Activated CD4-positive, alpha-beta T cell treated with anti-CD3 and anti-CD28 coated beads for 36 hours (primary cell): Measurements from ENCODE around the gene FGFR3. TPM values are rescaled to one million over a fixed set of nuclear protein-coding genes. Genes with fewer than 3 reads are reported as not detected.
"Not testable (repeated sequence)": the region's sequence is repeated elsewhere in the genome, so short reads cannot be mapped to it uniquely, and the experiment has no call there.

Experiments
- ATAC-seq: fragments of 200-7000 bp; cut with Tn5 transposase; one replicate; pipeline ENCODE4 v1.10.0; 2021; ENCODE audit warnings: mild to moderate bottlenecking, moderate library complexity
- CTCF ChIA-PET: fragments of 350-600 bp; sonication (Branson Sonifier 250); formaldehyde crosslinking; loops from one replicate; lab custom pipeline; 2021; ENCODE audit warnings: antibody characterized with exemption; lab: Charles Lee
- POLR2A ChIA-PET: fragments of 350-600 bp; sonication (Branson Sonifier 250); formaldehyde crosslinking; loops from one replicate; lab custom pipeline; 2021; ENCODE audit warnings: antibody characterized with exemption, inconsistent platforms; lab: Charles Lee
- DNase-seq: peaks from one replicate; pipeline ENCODE4 v3.0.0-alpha.2; 2020
- H3K27ac Mint-ChIP-seq: one replicate; pipeline ENCODE4 v1.8.0; 2021; ENCODE audit warnings: mixed read lengths
- H3K27me3 Mint-ChIP-seq: one replicate; pipeline ENCODE4 v1.8.0; 2021; ENCODE audit warnings: mixed read lengths
- H3K36me3 Mint-ChIP-seq: one replicate; pipeline ENCODE4 v1.8.0; 2021; ENCODE audit warnings: low read depth, mixed read lengths
- H3K4me1 Mint-ChIP-seq: one replicate; pipeline ENCODE4 v1.8.0; 2021; ENCODE audit warnings: mixed read lengths
- H3K4me3 Mint-ChIP-seq: one replicate; pipeline ENCODE4 v1.8.0; 2021; ENCODE audit warnings: mild to moderate bottlenecking, moderate library complexity, mixed read lengths
- H3K9me3 Mint-ChIP-seq: one replicate; pipeline ENCODE4 v1.8.0; 2021; ENCODE audit warnings: low read depth, mixed read lengths
- intact Hi-C, 2 experiments: fragments of 100-400 bp; cut with DNase I in 1 of 2; cut with micrococcal nuclease in 1 of 2; formaldehyde crosslinking; loops; one replicate each; pipeline versions ENCODE4 v1.14.2 to v1.15.1; 2022 to 2024; cut with DNase I, micrococcal nuclease
- total RNA-seq, 2 experiments: library from RNA; stranded (reverse); gene quantifications; one replicate each; pipeline ENCODE4 v1.2.3, GENCODE V29; 2021

FGFR3 gene
- total RNA-seq, 2 experiments from 2014 or later: 0.11 TPM; not detected in 1

- CTCF ChIA-PET: no interaction called here
- H3K4me1 Mint-ChIP-seq: no peaks in the 10 kb centered on the region
- H3K27me3 Mint-ChIP-seq: no peaks in the 10 kb centered on the region
- POLR2A ChIA-PET: no interaction called here
- H3K27ac Mint-ChIP-seq: no peak overlapping the region
- peaks cover 40% of the 10 kb centered on the region for H3K36me3 Mint-ChIP-seq
- DNase-seq (no peak), ATAC-seq (no peak)
- H3K4me3 Mint-ChIP-seq: no peak overlapping the region
- intact Hi-C loops: no loop called here
- H3K9me3 Mint-ChIP-seq: no peaks in the 10 kb centered on the region
These were observed 33.6 kb downstream of the FGFR3 start for GRCh38 chr4:1826531-1827350.

- CTCF ChIA-PET: interaction anchor here (0.6 to 1.8 kb wide), 5 partner anchors 23 to 283 kb away, joined by 3 to 5 read pairs (median 3); no protein-coding TSS in a partner anchor
- H3K27me3 Mint-ChIP-seq: no peaks in the 10 kb centered on the region
These were observed 37.1 kb downstream of the FGFR3 start for GRCh38 chr4:1830234-1830633.

GRCh38 chr4:1830642-1831228 lies 37.6 kb downstream of the FGFR3 start:
- Mint-ChIP-seq H3K4me3 (no peak overlapping the region), H3K4me1 (peaks cover 5% of the 10 kb centered on the region), H3K36me3 (peaks cover 29% of the 10 kb centered on the region), H3K9me3 (no peaks in the 10 kb centered on the region), H3K27me3 (no peaks in the 10 kb centered on the region), H3K27ac (no peak overlapping the region)
- ChIA-PET CTCF (interaction anchor here (0.6 to 1.8 kb wide), 4 partner anchors 23 to 160 kb away, joined by 3 to 5 read pairs (median 3); no protein-coding TSS in a partner anchor), POLR2A (no interaction called here)
- ATAC-seq (no peak), DNase-seq (no peak)
- intact Hi-C loops: no loop called here

More at GRCh38 chr4:1830234-1830633, 37.1 kb downstream of the FGFR3 start:
- H3K4me3 Mint-ChIP-seq: no peak overlapping the region
- peaks cover 5% of the 10 kb centered on the region for H3K4me1 Mint-ChIP-seq
- ATAC-seq: no peak
- DNase-seq: no peak
- peaks cover 29% of the 10 kb centered on the region for H3K36me3 Mint-ChIP-seq
- POLR2A ChIA-PET: no interaction called here
- no peak overlapping the region for H3K27ac Mint-ChIP-seq
- H3K9me3 Mint-ChIP-seq: no peaks in the 10 kb centered on the region
- intact Hi-C loops: no loop called here

- intact Hi-C loops: no loop called here
- ChIA-PET POLR2A (no interaction called here), CTCF (interaction anchor here (0.9 to 1.8 kb wide), 2 partner anchors 66 to 68 kb away, joined by 3 to 5 read pairs; no protein-coding TSS in a partner anchor)
- ATAC-seq (no peak), DNase-seq (no peak)
- Mint-ChIP-seq H3K27ac (no peak overlapping the region), H3K36me3 (peaks cover 29% of the 10 kb centered on the region), H3K4me1 (peaks cover 5% of the 10 kb centered on the region), H3K4me3 (no peak overlapping the region), H3K27me3 (no peaks in the 10 kb centered on the region), H3K9me3 (no peaks in the 10 kb centered on the region)
These were observed 38.2 kb downstream of the FGFR3 start for GRCh38 chr4:1831331-1831730.

GRCh38 chr4:1832690-1833089 lies 39.6 kb downstream of the FGFR3 start:
- no peak overlapping the region for H3K27ac Mint-ChIP-seq
- no peaks in the 10 kb centered on the region for H3K27me3 Mint-ChIP-seq
- ATAC-seq: no peak
- CTCF ChIA-PET: interaction anchor here (1.2 kb wide), 1 partner anchor 107 kb away, joined by 3 read pairs; no protein-coding TSS in a partner anchor
- POLR2A ChIA-PET: no interaction called here
- peaks cover 29% of the 10 kb centered on the region for H3K36me3 Mint-ChIP-seq
- H3K9me3 Mint-ChIP-seq: no peaks in the 10 kb centered on the region
- no peak overlapping the region for H3K4me3 Mint-ChIP-seq
- H3K4me1 Mint-ChIP-seq: peaks cover 5% of the 10 kb centered on the region
- intact Hi-C loops: no loop called here
- no peak for DNase-seq

- DNase-seq (no peak), ATAC-seq (no peak)
- POLR2A ChIA-PET: no interaction called here
- Mint-ChIP-seq H3K27me3 (no peaks in the 10 kb centered on the region), H3K4me1 (peaks cover 5% of the 10 kb centered on the region), H3K36me3 (peaks cover 29% of the 10 kb centered on the region), H3K27ac (no peak overlapping the region), H3K9me3 (no peaks in the 10 kb centered on the region), H3K4me3 (no peak overlapping the region)
- intact Hi-C loops: no loop called here
- CTCF ChIA-PET: interaction anchor here (0.5 to 1.1 kb wide), 4 partner anchors 21 to 88 kb away, joined by 3 to 5 read pairs (median 4); no protein-coding TSS in a partner anchor
These were observed 40.4 kb downstream of the FGFR3 start for GRCh38 chr4:1833307-1834046.

GRCh38 chr4:1834047-1834775 lies 41.1 kb downstream of the FGFR3 start:
- ChIA-PET CTCF (interaction anchor here (1.0 to 1.5 kb wide), 4 partner anchors 64 to 89 kb away, joined by 3 to 7 read pairs (median 4); no protein-coding TSS in a partner anchor), POLR2A (no interaction called here)
- DNase-seq (no peak), ATAC-seq (no peak)
- Mint-ChIP-seq H3K36me3 (peaks cover 32% of the 10 kb centered on the region), H3K27ac (no peak overlapping the region), H3K4me3 (no peak overlapping the region), H3K9me3 (no peaks in the 10 kb centered on the region), H3K27me3 (no peaks in the 10 kb centered on the region), H3K4me1 (peaks cover 5% of the 10 kb centered on the region)
- intact Hi-C loops: no loop called here

- H3K4me3 Mint-ChIP-seq, H3K27ac Mint-ChIP-seq, H3K4me1 Mint-ChIP-seq, intact Hi-C loops, H3K27me3 Mint-ChIP-seq, H3K9me3 Mint-ChIP-seq, ATAC-seq, POLR2A ChIA-PET, DNase-seq: not testable (repeated sequence)
- CTCF ChIA-PET: interaction anchor here (0.7 to 1.5 kb wide), 2 partner anchors 64 to 89 kb away, joined by 3 to 7 read pairs; no protein-coding TSS in a partner anchor
- H3K36me3 Mint-ChIP-seq: peaks cover 25% of the 10 kb centered on the region
These were observed 42.7 kb downstream of the FGFR3 start for GRCh38 chr4:1835836-1836235.

- ATAC-seq (no peak), DNase-seq (no peak)
- Mint-ChIP-seq H3K27ac (no peak overlapping the region), H3K36me3 (peaks cover 23% of the 10 kb centered on the region), H3K4me3 (no peak overlapping the region), H3K9me3 (no peaks in the 10 kb centered on the region), H3K27me3 (no peaks in the 10 kb centered on the region), H3K4me1 (peaks cover 5% of the 10 kb centered on the region)
- CTCF ChIA-PET: interaction anchor here (0.6 kb wide), 1 partner anchor 697 kb away, joined by 3 read pairs; no protein-coding TSS in a partner anchor
- POLR2A ChIA-PET: no interaction called here
- intact Hi-C loops: no loop called here
These were observed 43.6 kb downstream of the FGFR3 start for GRCh38 chr4:1836650-1837049.

- intact Hi-C loops: no loop called here
- no peak overlapping the region for H3K27ac Mint-ChIP-seq
- no peak overlapping the region for H3K4me3 Mint-ChIP-seq
- no peaks in the 10 kb centered on the region for H3K9me3 Mint-ChIP-seq
- no peak for DNase-seq
- peaks cover 23% of the 10 kb centered on the region for H3K36me3 Mint-ChIP-seq
- H3K4me1 Mint-ChIP-seq: peaks cover 5% of the 10 kb centered on the region
- ATAC-seq: no peak
- H3K27me3 Mint-ChIP-seq: no peaks in the 10 kb centered on the region
- POLR2A ChIA-PET: no interaction called here
- CTCF ChIA-PET: interaction anchor here (0.6 to 0.8 kb wide), 3 partner anchors 28 to 697 kb away, joined by 3 to 9 read pairs (median 3); no protein-coding TSS in a partner anchor
These were observed 44.0 kb downstream of the FGFR3 start for GRCh38 chr4:1837069-1837468.
